HepG2 (cell line): ENCODE data around the gene XRCC3. TPM values are rescaled to one million over a fixed set of nuclear protein-coding genes. Genes with fewer than 3 reads are reported as not detected.
A peak's percentile ranks its signal among the peaks of the same experiment; 100 is the strongest.

Experiments used
- ATF6 ChIP-seq: sonication (generic); formaldehyde crosslinking; conservative IDR thresholded peaks from 2 replicates; pipeline ENCODE4 v1.4.0; 2020; ENCODE audit warnings: missing genetic modification reagents
- ATM ChIP-seq: fragments of 450-650 bp; IDR thresholded peaks from 2 replicates; pipeline ENCODE4 v1.7.1; 2017; ENCODE audit warnings: mild to moderate bottlenecking, borderline replicate concordance
- ELF1 ChIP-seq: sonication (generic); formaldehyde crosslinking; IDR thresholded peaks from 2 replicates; pipeline ENCODE4 v1.4.0; 2020; ENCODE audit warnings: missing genetic modification reagents
- GABPA ChIP-seq, 2 experiments: IDR thresholded peaks; 2 replicates each; pipeline ENCODE4 v1.6.1; 2011 to 2016; ENCODE audit warnings: low read depth in 2 of 2, low read length in 1 of 2, missing biosample characterization in 1 of 2, missing genetic modification characterization in 1 of 2
- HDAC1 ChIP-seq: sonication (generic); formaldehyde crosslinking; IDR thresholded peaks from 2 replicates; pipeline ENCODE4 v1.5.1; 2020; ENCODE audit warnings: mild to moderate bottlenecking, missing genetic modification reagents
- HMG20B ChIP-seq: conservative IDR thresholded peaks from 2 replicates; pipeline ENCODE4 v1.6.1; 2016; ENCODE audit warnings: missing genetic modification reagents, missing compliant biosample characterization
- HOXD1 ChIP-seq: sonication (generic); formaldehyde crosslinking; IDR thresholded peaks from 2 replicates; pipeline ENCODE4 v1.5.0; 2020; ENCODE audit warnings: missing genetic modification reagents
- IRF9 ChIP-seq: sonication (generic); formaldehyde crosslinking; IDR thresholded peaks from 2 replicates; pipeline ENCODE4 v1.8.0; 2022; ENCODE audit warnings: missing genetic modification reagents, mild to moderate bottlenecking, borderline replicate concordance
- MBNL3 ChIP-seq: fragments of 250-450 bp; sonication (Bioruptor Pico); conservative IDR thresholded peaks from 2 replicates; pipeline ENCODE4 v1.8.0; 2022; ENCODE audit warnings: mild to moderate bottlenecking, inconsistent platforms
- MTA1 ChIP-seq: sonication (generic); formaldehyde crosslinking; IDR thresholded peaks from 2 replicates; pipeline ENCODE4 v1.4.0; 2020; ENCODE audit warnings: missing genetic modification reagents, mild to moderate bottlenecking, borderline replicate concordance
- NFKBIZ ChIP-seq: IDR thresholded peaks from 2 replicates; pipeline ENCODE4 v1.6.1; 2018; ENCODE audit warnings: missing genetic modification reagents, missing compliant biosample characterization
- PHF21A ChIP-seq: sonication (generic); formaldehyde crosslinking; IDR thresholded peaks from 2 replicates; pipeline ENCODE4 v1.5.0; 2020; ENCODE audit warnings: mild to moderate bottlenecking, missing genetic modification reagents
- RNF2 ChIP-seq: fragments of 450-650 bp; conservative IDR thresholded peaks from 2 replicates; pipeline ENCODE4 v1.6.1; 2016; ENCODE audit warnings: low read depth
- SP5 ChIP-seq: IDR thresholded peaks from 2 replicates; pipeline ENCODE4 v1.6.1; 2016; ENCODE audit warnings: low read depth, borderline replicate concordance
- TMF1 ChIP-seq: sonication (generic); formaldehyde crosslinking; IDR thresholded peaks from 2 replicates; pipeline ENCODE4 v1.8.1; 2022; ENCODE audit warnings: low read depth, missing genetic modification reagents
- ZFP36L1 ChIP-seq: sonication (generic); formaldehyde crosslinking; IDR thresholded peaks from 2 replicates; pipeline ENCODE4 v1.8.0; 2022; ENCODE audit warnings: mild to moderate bottlenecking, missing genetic modification reagents, moderate library complexity
- ZFP90 ChIP-seq: sonication (generic); formaldehyde crosslinking; IDR thresholded peaks from 2 replicates; pipeline ENCODE4 v1.8.0; 2022; ENCODE audit warnings: missing genetic modification reagents, mild to moderate bottlenecking, inconsistent platforms, borderline replicate concordance
- ZMYM4 ChIP-seq: sonication (generic); formaldehyde crosslinking; IDR thresholded peaks from 2 replicates; pipeline ENCODE4 v1.8.1; 2023; ENCODE audit warnings: mild to moderate bottlenecking, missing genetic modification reagents
- ZNF274 ChIP-seq: sonication (generic); formaldehyde crosslinking; IDR thresholded peaks from 2 replicates; pipeline ENCODE4 v1.5.1; 2020; ENCODE audit warnings: mild to moderate bottlenecking, missing genetic modification reagents
- ZNF547 ChIP-seq: sonication (generic); formaldehyde crosslinking; IDR thresholded peaks from 2 replicates; pipeline ENCODE4 v1.5.1; 2020; ENCODE audit warnings: mild to moderate bottlenecking, missing genetic modification reagents
- ZNF574 ChIP-seq: sonication (generic); formaldehyde crosslinking; IDR thresholded peaks from 2 replicates; pipeline ENCODE4 v1.4.0; 2020; ENCODE audit warnings: missing genetic modification reagents
- ZNF766 ChIP-seq: sonication (generic); formaldehyde crosslinking; IDR thresholded peaks from 2 replicates; pipeline ENCODE4 v1.5.0; 2020; ENCODE audit warnings: missing genetic modification reagents, borderline replicate concordance
- ZNF775 ChIP-seq: sonication (generic); formaldehyde crosslinking; IDR thresholded peaks from 2 replicates; pipeline ENCODE4 v1.4.0; 2020; ENCODE audit warnings: missing genetic modification reagents, mild to moderate bottlenecking, moderate library complexity, borderline replicate concordance
- ZSCAN29 ChIP-seq: sonication (generic); formaldehyde crosslinking; conservative IDR thresholded peaks from 2 replicates; pipeline ENCODE4 v1.4.0; 2020; ENCODE audit warnings: mild to moderate bottlenecking, missing genetic modification reagents
- polyA plus RNA-seq, 8 experiments: library from polyadenylated mRNA; depleted of rRNA in 3 of 8; stranded (reverse) in 7 of 8; unstranded in 1 of 8; fragments of >200 nt; fragmentation: Illumina TruSeq in 4 of 8; extraction: Trizol in 4 of 8; gene quantifications; 2 replicates each; pipeline versions ENCODE4 v1.2.1 to v1.2.3, GENCODE V29; 2011 to 2016; ENCODE audit warnings: low read depth in 4 of 8, missing spikeins in 1 of 8, mixed read lengths in 1 of 8; ENCODE audit not compliant: insufficient read depth in 1 of 8
- total RNA-seq, 5 experiments: library from RNA; depleted of rRNA; stranded (reverse); fragments of >200 nt; fragmentation: Illumina TruSeq; extraction: Trizol; gene quantifications; 2 replicates each; pipeline ENCODE4 v1.2.3, GENCODE V29; 2016; ENCODE audit warnings: low read depth in 1 of 5

XRCC3 gene
- total and polyA plus RNA-seq, 2 of the 13 experiments (the other 11 are each of a cell fraction or from before 2014, with no cell fraction given): 5.4 to 25.8 TPM

GRCh38 chr14:103715052-103716000 is at the start of gene XRCC3, which contains the start of gene ZFYVE21 (continued):
- peak; percentile 80 for TF ChIP-seq ZMYM4 (CRISPR knock-in tag)
- peak; percentile 64 for TF ChIP-seq ZNF574 (CRISPR knock-in tag)
- peak; percentile 60; the same call in 1 of the 2 replicates for TF ChIP-seq ZNF766 (CRISPR knock-in tag)
- no peak for TF ChIP-seq MBNL3
- no peak for TF ChIP-seq ZSCAN29
- 0 out of 2 replicates have a peak, but pooled peaks have one; percentile 62 for TF ChIP-seq ZNF547 (CRISPR knock-in tag)
- TF ChIP-seq ZNF775: no peak
- TF ChIP-seq SP5 (CRISPR knock-in tag): peak; percentile 33
- TF ChIP-seq ZNF274 (CRISPR knock-in tag): no peak
- TF ChIP-seq GABPA (IDR thresholded peaks at IDR 0.05; ENCODE audit: low read depth, low read length): 0 out of 2 replicates have a peak, but pooled peaks have one; percentile 14
- no peak for TF ChIP-seq GABPA (CRISPR knock-in tag; IDR thresholded peaks at IDR 0.05; ENCODE audit: low read depth)
- TF ChIP-seq ZFP90: no peak; the same call in 1 of the 2 replicates
- peak; percentile 86 for TF ChIP-seq HDAC1 (CRISPR knock-in tag)
- no peak for TF ChIP-seq MTA1 (CRISPR knock-in tag)
- peak; percentile 86 for TF ChIP-seq RNF2
- no peak for TF ChIP-seq NFKBIZ (CRISPR knock-in tag)
- TF ChIP-seq HMG20B (CRISPR knock-in tag): no peak
- TF ChIP-seq IRF9 (CRISPR knock-in tag): peak; percentile 20; the same call in 1 of the 2 replicates
- peak; percentile 62 for TF ChIP-seq ELF1 (CRISPR knock-in tag)
- peak; percentile 53; the same call in 1 of the 2 replicates for TF ChIP-seq PHF21A (CRISPR knock-in tag)
- TF ChIP-seq ATM: no peak
- TF ChIP-seq ZFP36L1 (CRISPR knock-in tag): 0 out of 2 replicates have a peak, but pooled peaks have one; percentile 27
- peak; percentile 88; the same call in 1 of the 2 replicates for TF ChIP-seq TMF1
- no peak for TF ChIP-seq ATF6 (CRISPR knock-in tag)
- peak; percentile 39; the same call in 1 of the 2 replicates for TF ChIP-seq HOXD1 (CRISPR knock-in tag)
